HG03565 (cell line): ENCODE data around the gene ITGB3.

Experiments
- ATAC-seq: cut with Tn5 transposase; IDR thresholded peaks from one replicate; pipeline ENCODE4 v1.9.1; 2021; ENCODE audit warnings: mild to moderate bottlenecking, moderate library complexity; ENCODE audit not compliant: unreplicated experiment

ITGB3 gene

GRCh38 chr17:47274319-47275069 is 20.9 kb downstream of the ITGB3 start:
- ATAC-seq = no peak

- ATAC-seq = no peak
Observed at GRCh38 chr17:47275245-47275984, 21.8 kb downstream of the ITGB3 start.

GRCh38 chr17:47276444-47276843 is 22.8 kb downstream of the ITGB3 start:
- ATAC-seq = no peak

- no peak for ATAC-seq
Observed at GRCh38 chr17:47276868-47277267, 23.2 kb downstream of the ITGB3 start.

- ATAC-seq = no peak
Observed at GRCh38 chr17:47277921-47278320, 24.3 kb downstream of the ITGB3 start.

- ATAC-seq = no peak
Observed at GRCh38 chr17:47278561-47278960, 24.9 kb downstream of the ITGB3 start.

- ATAC-seq = peak; percentile 69
Observed at GRCh38 chr17:47279062-47279801, 25.6 kb downstream of the ITGB3 start.

GRCh38 chr17:47280072-47280811 is 26.6 kb downstream of the ITGB3 start:
- no peak for ATAC-seq

- ATAC-seq = no peak
Observed at GRCh38 chr17:47281216-47281615, 27.6 kb downstream of the ITGB3 start.

- no peak for ATAC-seq
Observed at GRCh38 chr17:47285003-47285402, 31.4 kb downstream of the ITGB3 start.

- peak; percentile 61 for ATAC-seq
Observed at GRCh38 chr17:47286198-47286914, 32.7 kb downstream of the ITGB3 start.

- no peak for ATAC-seq
Observed at GRCh38 chr17:47287068-47287467, 33.4 kb downstream of the ITGB3 start.

- no peak for ATAC-seq
Observed at GRCh38 chr17:47287639-47288038, 34.0 kb downstream of the ITGB3 start.

- no peak for ATAC-seq
Observed at GRCh38 chr17:47288531-47289116, 35.0 kb downstream of the ITGB3 start.

GRCh38 chr17:47289302-47289701 is 35.7 kb downstream of the ITGB3 start:
- no peak for ATAC-seq

GRCh38 chr17:47290870-47291241 is 37.2 kb downstream of the ITGB3 start:
- no peak for ATAC-seq

- no peak for ATAC-seq
Observed at GRCh38 chr17:47291242-47291873, 37.7 kb downstream of the ITGB3 start.

GRCh38 chr17:47292206-47292605 is 38.6 kb downstream of the ITGB3 start:
- ATAC-seq = no peak

- ATAC-seq = no peak
Observed at GRCh38 chr17:47295037-47295873, 41.6 kb downstream of the ITGB3 start.
